ENCODE results near the gene GRM7.

The GRM7 gene

GRCh38 chr3:7713724-7714123, 852.8 kb downstream of the GRM7 start:
- TF ChIP-seq CTCF (conservative IDR thresholded peaks at IDR 0.05; ENCODE audit: low read depth, low read length): no peak
- H3K4me3 ChIP-seq (ENCODE audit: low read depth, low read length): no peak overlapping the region
- DNase-seq (ENCODE audit: low read depth): no peak

GRCh38 chr3:7720649-7721297, 859.9 kb downstream of the GRM7 start:
- no peak for DNase-seq (ENCODE audit: low read depth)
- H3K4me3 ChIP-seq (ENCODE audit: low read depth, low read length): no peak overlapping the region
- TF ChIP-seq CTCF (conservative IDR thresholded peaks at IDR 0.05; ENCODE audit: low read depth, low read length): no peak

GRCh38 chr3:7721869-7722268, 861.0 kb downstream of the GRM7 start:
- DNase-seq (ENCODE audit: low read depth): no peak

GRCh38 chr3:7728566-7729519, 867.9 kb downstream of the GRM7 start:
- H3K4me3 ChIP-seq (ENCODE audit: low read depth, low read length): no peak overlapping the region
- TF ChIP-seq CTCF (conservative IDR thresholded peaks at IDR 0.05; ENCODE audit: low read depth, low read length): no peak
- no peak for DNase-seq (ENCODE audit: low read depth)

More at GRCh38 chr3:7721869-7722268, 861.0 kb downstream of the GRM7 start:
- no peak overlapping the region for H3K4me3 ChIP-seq (ENCODE audit: low read depth, low read length)
- no peak for TF ChIP-seq CTCF (conservative IDR thresholded peaks at IDR 0.05; ENCODE audit: low read depth, low read length)

- no peak overlapping the region for H3K4me3 ChIP-seq (ENCODE audit: low read depth, low read length)
- DNase-seq (ENCODE audit: low read depth): no peak
- TF ChIP-seq CTCF (conservative IDR thresholded peaks at IDR 0.05; ENCODE audit: low read depth, low read length): no peak
Measured at GRCh38 chr3:7733933-7734332, 873.0 kb downstream of the GRM7 start.

GRCh38 chr3:7734456-7734855, 873.5 kb downstream of the GRM7 start:
- H3K4me3 ChIP-seq (ENCODE audit: low read depth, low read length): no peak overlapping the region
- no peak for DNase-seq (ENCODE audit: low read depth)
- TF ChIP-seq CTCF (conservative IDR thresholded peaks at IDR 0.05; ENCODE audit: low read depth, low read length): no peak

Measured in choroid plexus epithelial cell (primary cell).